ENCODE measurements around the gene APOL4.
"Not testable (repeated sequence)": the region's sequence is repeated elsewhere in the genome, so short reads cannot be mapped to it uniquely, and the experiment has no call there.

Gene APOL4

DNA sequence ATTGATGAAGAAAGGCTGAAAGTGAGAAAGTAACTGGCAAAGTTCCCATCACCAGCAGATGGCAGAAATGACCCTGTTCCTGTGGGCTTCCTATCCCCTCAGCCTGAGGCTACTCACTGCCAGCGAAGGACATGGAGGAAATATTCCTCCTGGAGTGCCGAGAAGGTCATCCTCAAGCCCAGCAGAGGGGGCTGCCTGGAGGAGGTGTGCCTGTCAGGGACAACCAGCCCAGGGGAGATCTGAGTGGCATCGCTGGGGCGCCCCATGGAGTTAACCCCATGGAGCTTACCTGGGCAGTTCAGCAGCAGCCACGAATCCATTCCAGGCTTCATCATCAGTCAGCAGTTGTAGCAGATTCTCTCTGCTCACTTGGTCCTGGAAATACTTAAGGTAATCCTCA lies 29.4 kb upstream of the APOL4 start:
- not testable (repeated sequence) for DNase-seq (ENCODE audit: low spot score)

DNA sequence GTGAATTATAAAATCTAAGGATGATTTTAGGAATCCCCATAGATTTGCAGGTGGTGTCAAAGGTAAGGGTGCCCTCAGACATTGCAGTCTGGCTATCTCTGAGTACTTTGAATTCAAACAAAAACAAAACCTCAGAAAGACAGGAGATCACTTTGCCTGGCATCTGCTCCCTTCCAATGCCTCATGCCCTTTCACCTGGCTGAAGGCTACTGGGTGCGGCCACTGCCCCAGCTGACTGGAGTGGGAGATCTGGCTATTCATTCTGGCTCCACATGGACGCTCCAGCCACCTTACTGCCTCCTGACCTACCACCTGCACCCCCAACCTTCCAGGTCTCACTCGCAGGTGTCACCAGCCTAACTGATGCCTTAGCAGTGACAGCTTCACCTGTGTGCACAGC lies 28.0 kb upstream of the APOL4 start:
- not testable (repeated sequence) for DNase-seq (ENCODE audit: low spot score)

DNA sequence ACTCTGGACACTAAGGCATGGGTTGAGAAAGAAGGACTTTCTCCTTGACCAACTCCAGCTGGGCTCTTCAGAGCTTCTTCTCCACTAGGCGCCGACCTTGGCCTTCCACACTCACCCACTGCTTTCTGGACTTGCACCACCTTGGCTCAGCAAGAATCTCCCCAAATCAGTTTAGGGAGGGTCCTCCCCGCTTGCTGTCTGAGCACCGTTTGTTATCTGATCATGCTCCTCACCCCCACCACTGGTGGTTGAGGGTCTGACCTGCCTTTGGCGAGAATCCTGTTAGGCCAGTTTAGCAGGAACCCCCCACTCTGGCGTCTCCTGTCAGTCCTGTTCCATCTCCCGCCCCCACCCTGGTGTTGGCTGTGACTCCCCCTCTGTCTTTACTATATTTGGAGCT lies 27.3 kb upstream of the APOL4 start:
- DNase-seq (ENCODE audit: low spot score): no peak

DNA sequence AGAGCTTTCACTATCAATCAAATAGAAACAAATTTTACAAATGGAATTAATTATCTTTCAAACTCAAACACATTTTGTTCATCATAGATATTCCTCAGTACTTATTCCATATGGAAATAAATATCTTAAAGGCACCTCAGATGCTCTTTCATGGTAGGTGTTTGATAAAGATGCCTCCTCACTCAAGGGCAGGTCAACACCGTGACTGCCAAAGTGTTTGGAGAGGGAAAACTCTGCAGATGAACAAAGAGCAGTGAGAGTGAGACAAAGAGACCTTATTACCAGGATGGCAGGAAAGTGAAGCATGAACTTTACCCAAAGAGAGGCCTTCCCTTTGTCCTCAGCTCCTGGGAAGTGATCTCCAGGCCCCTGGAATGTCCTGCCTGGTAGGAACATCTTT lies 26.8 kb upstream of the APOL4 start:
- DNase-seq (ENCODE audit: low spot score): not testable (repeated sequence)

DNA sequence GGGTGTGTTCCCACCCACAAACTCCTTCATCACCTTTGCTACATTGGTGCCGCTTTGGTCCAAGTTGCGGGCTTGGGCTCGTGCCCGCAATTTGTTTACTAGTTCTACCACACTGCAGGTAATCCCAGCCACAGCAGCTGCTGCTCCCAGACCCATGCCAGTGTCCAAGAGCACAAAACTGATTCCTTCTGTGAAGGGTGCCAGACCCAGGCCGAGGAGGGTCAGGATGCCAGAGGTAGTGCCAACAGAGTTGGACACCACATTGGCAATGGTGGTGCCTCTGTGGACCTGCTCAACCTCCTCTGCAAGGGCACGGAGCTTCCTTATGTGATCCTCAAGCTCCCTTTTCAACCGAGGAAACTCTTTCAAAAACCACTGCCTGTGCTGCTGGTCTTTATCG lies 26.2 kb upstream of the APOL4 start:
- DNase-seq (ENCODE audit: low spot score): no peak

DNA sequence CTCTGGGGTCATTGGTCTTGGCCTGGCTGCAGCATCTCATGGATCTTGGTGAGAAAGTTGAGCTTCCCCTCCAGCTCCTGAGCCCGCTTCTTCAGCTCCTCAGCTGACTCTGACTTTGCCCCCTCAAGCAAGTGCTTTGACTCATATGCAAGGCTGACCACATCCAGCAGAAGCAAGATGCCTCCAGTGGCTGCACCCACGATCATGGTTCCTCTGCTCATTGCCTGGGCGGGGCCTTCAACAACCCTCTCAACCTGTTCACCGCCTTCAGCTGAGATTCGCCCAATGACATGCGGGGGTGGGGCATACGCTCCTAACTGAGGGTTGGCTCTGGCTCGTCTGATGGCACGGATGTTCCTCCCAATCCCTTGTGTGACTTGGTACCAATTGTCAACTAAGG lies 25.8 kb upstream of the APOL4 start:
- no peak for DNase-seq (ENCODE audit: low spot score)

DNA sequence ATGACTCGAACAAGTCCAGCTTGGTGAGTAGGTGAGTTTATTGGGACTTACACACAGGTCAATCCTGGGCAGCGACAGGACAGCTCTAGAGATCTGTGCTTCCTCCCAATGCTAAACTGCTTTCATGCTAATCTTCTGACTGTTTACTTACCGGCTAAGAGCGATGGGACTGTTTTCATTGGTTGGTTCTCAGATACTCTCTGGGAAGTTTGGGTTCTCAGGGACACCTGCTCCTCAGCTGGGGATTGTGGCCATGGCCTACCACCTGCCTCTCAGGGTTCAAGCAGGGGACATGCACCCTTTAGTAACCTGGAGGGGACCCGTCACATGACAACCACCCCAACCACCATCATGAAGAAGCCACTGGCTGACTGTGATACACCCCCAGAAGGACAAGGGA lies 24.6 kb upstream of the APOL4 start:
- no peak for DNase-seq (ENCODE audit: low spot score)

DNA sequence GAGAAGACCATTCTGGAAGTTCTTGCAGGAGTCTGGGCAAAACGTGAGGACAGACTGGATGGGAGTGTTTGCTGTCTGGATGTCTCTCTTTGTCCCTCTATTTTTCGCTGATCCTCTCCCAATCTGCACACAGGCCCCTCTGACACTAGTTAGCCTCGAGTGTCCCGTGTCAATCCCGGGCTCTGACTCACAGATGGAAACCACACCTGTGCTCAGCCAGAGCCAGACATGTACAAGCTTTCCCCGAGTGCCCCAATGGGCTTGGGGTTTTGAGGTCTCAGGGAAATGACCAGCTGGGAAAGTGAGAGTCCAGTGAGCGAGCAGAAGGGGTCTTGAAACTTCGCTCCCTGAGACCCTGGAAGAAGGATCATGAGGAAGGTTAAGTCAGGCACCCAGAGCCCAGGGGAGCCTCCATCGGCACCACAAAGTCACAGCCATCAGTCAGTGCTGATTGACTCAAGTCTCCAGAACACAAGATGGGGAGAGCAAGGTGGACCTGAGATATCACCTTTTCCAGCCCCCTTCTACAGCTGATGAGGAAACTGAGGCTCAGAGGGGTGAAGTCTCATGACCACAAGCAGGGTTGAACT lies 23.8 kb upstream of the APOL4 start:
- no peak for DNase-seq (ENCODE audit: low spot score)

DNA sequence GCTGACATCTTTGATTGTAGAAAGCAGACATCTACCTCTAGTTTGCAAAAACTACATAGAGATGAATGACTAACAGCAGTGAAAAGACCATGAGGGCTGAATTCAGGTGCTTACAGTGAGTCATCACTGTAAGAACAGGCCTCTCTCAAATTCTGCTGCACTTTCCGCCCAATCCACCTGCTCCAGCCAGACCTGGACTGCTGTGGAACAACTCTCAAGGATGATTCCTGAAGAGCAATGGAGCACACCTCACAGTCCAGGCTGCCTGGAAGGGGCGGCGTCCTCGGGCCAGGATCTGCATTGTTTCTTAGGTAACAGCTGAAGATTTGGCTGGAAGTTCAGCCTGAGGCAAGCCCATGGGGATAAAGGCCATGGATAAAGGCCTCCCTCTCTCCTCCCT lies 22.6 kb upstream of the APOL4 start:
- DNase-seq (ENCODE audit: low spot score): peak; percentile 50

DNA sequence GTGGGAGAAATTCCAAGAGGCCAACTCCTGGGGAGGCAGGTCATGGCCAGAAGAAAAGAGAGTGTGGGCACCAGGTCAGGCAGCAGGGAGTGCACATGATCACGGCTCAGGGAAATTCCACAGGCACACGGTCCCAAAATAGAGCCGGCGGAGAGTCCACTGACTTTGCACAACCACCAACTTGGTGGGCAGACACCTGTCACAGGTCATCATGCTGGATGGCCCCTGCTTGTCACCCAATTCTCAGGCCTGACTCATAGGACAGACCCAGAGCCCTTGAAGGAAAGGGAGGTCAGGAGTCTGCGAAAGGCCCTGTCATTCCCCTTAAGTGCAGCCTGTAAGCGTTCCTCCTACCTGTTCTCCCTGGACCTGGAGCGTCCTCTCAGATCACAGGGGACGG lies 21.9 kb upstream of the APOL4 start:
- no peak for DNase-seq (ENCODE audit: low spot score)

DNA sequence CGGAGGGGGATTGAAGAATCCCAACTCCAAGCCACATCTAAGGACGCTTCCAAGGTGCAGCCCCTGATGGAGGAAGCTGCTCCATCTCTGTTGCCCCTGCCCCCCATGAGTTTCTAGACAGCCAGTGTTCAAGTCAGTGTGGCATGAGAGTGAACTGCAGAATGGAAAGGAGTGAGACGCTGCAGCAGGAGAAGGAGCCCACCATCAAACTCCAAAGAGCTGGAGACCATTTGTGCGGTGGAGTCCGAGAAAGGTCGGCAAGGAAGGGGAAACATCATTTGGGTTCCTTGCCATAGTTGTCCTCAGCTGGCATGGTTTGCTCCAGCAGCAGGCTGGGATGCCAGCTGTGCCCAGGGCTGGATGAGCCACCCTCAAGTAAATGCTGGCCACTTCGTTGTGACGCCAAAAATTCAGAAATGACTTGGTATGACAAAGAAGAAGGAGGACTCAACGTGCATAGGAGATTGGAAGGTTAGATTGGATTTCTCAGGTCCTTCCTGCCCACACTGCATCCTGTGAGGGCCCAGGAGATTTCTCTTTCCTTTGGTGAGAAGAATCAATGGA lies 21.4 kb upstream of the APOL4 start:
- no peak for DNase-seq (ENCODE audit: low spot score)

DNA sequence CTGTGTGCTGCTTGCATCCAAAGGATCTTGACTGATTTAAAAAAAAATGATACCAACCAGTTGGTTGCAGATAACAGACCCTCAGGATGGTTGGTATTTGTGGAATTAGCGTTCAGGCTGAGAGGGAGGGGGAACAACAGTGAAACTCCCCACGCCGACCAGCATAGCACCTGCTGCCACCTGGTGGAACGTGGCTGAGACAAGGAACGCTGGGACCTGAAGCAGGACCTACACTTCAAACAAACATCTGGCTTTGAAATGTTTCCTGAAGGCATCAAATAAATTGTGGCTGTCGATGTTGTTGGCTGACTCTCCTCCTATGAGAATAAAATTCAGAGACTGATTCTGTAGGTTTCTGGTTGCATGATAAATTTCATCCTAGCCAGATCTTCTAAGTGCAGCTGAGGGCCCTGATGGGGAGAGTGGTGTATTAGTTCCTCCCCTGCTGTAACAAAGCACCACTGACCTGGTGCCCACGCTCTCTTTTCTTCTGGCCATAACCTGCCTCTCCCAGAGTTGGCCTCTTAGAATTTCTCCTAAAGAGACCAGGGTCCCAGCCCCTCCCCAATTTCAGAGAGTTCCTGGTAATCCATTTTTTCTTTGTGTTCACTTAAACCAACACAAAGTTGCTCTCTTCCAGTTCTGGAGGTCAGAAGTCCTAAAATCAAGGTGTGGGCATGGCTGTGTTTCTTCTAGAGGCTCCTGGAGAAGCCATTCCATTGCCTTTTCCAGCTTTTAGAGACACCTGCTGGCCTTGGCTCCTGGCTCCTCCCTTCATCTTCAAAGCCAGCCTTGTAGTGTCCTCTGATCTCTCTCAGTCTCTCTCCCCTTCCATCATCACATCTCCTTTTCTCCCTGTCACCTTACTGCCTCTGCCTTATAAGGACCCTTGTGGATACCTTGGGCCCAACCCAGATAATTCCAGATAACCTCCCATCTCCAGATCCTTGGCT lies 20.5 kb upstream of the APOL4 start:
- peak; percentile 44 for DNase-seq (ENCODE audit: low spot score)

DNA sequence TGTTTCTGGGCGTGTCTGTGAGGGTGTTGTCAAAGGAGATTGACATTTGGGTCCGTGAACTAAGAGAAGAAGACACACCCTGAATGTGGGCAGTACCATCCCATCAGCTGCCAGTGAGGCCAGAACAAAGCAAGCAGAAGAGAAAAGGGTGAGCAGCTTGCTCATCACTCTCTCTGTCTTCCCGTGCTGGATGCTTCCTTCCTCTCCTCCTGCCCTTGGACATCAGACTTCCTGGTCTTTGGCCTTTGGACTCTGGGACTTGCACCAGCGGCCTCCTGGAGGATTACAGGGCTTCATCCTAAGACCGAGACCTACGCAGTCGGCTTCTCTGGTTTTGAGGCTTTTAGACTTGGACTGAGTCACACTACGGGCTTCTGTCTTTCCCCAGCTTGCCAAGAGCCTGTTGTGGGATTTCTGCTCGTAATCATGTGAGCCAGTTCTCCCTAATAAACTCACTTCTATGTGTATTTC lies 18.9 kb upstream of the APOL4 start:
- no peak for DNase-seq (ENCODE audit: low spot score)

DNA sequence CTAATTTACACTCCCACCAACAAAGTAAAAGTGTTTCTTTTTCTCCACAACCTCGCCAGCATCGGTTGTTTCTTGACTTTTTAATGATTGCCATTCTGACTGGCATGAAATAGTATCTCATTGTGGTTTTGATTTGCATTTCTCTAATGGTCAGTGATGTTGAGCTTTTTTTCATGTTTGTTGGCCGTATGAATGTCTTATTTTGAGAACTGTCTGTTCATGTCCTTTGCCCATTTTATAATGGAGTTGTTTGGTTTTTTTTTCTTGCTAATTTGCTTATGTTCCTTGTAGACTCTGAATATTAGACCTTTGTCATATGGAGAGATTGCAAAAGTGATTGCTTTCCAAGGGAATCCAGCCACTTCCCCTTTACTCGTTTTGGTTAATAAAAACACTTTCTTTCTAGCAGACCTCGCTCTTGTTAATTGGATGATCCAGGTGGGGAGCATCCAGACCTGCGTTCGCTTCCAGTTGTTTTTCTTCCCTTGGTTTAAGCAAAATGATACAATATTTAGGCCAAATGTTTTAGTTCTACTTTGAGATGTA lies 17.1 kb upstream of the APOL4 start:
- no peak for DNase-seq (ENCODE audit: low spot score)

DNA sequence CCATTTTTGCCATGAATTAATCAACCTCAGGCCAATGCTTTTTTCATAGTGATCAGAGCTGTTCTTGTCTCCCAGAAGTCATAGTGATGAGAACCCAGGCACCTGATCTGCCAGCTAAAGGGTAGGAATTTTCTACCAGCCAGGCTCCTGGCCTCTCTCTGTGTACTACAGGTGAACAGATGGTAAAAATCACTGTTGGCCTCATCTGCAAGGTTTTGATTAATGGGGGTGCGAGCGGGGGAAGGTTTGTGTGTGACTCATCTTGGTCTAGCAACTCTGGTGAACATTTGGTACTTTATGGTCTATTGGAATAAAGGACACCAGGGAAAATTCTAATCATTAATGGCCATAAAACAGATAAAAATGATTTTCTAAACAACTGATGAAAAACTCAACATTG lies 14.4 kb upstream of the APOL4 start:
- DNase-seq (ENCODE audit: low spot score): no peak

DNA sequence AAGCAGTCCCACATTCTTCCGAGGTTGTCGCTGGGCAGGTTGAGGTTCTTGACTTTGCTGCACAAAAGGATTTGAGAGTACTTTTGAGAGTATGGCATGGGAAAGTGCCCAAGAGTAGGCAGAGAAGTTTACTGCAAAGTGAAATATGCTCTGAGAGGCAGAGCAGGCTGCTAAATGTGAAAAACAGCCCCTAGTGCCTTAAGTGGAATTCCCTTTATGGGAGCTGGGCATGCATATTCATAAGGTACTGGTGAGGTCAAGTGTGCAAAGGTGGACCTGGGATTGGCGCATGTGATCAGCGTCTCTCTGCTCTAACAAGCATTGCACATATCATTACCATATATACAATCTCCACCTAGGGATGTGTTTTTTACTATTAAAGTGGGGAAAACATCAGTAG lies 12.0 kb upstream of the APOL4 start:
- DNase-seq (ENCODE audit: low spot score): no peak

DNA sequence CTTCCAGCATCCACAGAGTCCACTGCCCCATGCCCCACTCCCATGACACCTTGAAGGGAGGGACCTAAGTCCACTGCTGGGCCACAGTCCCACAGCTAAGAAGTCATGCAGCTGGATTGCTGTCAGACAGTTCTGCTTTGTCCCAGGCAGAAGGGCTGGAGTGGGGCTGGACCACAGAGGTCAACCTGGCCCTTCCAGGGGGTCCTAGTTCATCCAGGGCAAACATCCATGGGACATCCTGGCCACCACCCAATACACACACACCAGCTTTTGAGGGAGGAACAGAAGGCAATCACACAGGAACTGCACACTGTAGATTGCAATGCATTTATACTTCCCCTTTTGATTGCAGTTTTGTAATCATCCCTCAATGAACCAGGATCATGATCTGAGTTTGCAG lies 11.3 kb upstream of the APOL4 start:
- DNase-seq (ENCODE audit: low spot score): no peak

DNA sequence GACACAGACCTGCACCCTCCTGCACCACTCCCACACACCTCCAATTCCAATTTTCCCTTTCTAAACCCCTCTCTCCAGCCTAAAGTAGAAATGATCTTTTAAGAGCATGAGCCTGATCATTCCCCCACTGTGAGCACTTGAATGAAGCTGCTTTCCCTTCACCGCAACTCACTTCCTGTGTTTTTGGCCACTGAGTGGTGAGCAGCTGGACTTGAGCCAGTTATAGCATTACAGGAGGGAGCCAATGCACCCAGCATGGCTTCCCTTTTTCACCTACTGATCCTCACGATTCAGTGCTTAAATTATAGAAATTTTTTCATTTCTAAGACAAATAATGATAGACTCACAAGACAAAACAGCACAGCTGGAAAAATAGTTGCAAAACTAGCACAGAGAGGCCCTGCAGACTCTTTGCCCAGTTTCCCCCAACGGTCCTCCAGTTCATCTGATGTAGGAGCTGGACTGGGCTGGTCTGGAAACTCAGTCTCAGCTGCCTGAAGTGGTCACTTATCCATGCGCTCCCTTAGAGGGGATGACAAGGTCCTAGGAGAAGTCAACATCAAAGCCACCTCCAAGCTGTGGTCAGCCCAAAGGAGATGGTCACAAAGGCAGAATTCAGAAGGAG lies 9.7 kb upstream of the APOL4 start:
- DNase-seq (ENCODE audit: low spot score): peak; percentile 50

DNA sequence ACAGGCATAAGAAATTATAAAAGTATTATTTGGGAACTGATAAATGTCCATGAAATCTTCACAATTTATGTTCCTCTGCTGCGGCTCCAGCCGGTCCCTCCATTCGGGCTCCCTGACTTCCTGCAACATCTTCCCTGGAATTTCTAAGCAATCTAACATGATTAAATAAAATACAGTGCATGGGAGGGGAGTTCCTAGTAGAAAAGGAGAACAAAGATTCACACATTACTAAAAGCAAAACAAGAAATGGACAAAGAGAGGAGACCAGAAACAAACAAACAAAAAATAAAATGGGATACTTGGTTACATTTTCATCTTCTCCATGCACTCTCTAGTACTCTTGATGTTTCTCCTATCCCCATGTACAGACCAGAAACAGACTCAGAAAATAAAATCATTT lies 8.6 kb upstream of the APOL4 start:
- DNase-seq (ENCODE audit: low spot score): no peak

DNA sequence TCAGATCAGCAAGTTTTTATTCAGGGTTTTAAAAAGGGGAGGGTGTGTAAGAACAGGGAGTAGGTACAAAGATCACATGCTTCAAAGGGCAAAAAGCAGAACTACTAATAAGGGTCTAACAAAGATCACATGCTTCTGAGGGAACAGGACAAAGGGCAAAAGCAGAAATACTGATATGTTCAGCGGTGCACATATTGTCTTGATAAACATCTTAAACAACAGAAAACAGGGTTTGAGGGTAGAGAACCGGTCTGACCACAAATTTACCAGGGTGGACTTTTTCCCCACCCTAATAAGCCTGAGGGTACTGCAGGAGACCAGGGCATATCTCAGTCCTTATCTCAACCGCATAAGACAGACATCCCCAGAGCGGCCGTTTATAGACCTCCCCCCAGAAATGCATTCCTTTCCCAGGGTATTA lies 7.9 kb upstream of the APOL4 start:
- DNase-seq (ENCODE audit: low spot score): not testable (repeated sequence)

DNA sequence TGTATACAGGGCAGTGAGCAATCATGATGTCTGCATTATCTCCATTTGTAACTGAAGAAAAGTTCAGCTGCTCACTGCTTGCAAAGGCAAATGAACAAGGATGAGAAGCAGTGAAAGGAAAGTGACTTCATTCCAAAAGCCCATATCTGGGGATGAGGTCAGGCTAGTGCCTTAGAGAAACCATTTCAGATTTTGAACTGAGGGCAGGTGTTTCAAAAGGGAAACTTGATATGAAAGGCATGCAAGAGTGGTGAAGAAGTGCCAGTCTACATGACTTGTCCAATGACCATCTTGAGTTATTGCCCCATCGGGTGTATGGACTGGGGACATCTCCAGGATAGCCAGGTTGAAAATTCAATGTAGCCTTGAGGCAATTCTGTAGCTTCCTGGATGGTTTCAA lies 7.3 kb upstream of the APOL4 start:
- no peak for DNase-seq (ENCODE audit: low spot score)

DNA sequence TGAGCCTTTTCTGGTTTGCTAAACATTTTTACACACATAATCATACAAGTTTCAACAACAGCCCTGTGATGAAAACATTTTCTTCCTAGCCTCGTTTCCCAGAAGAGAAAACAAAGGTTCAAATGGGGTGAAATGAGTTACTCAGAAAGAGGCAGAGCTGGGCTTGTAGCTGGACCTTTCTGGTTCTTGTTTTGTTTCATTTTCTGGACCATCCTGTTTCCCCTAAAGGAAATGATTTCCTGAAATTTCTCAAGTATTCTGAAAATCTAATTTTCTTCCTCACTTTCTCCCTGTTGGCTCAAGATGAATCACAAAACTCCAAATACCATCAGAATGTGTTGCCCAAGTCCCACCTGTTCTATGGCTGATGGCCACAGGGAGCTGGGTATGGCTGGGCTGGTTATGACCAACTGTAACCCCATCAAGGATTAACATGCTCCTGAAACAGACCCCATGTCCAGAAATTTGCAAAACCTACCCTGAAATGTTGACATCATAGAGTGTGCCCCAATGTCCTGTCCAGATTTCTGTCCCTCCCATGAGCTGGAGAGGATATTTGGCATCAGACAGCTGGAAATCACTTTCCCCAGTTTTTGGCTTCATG lies 6.7 kb upstream of the APOL4 start:
- no peak for DNase-seq (ENCODE audit: low spot score)

Measured in kidney tubule cell (primary cell).